NCI-H510A treated with DMSO at 0.1 percent for 48 hours (cell line): ENCODE results near the gene CPE.
"Not testable (repeated sequence)": the region's sequence is repeated elsewhere in the genome, so short reads cannot be mapped to it uniquely, and the experiment has no call there.

Experiments used
- DNase-seq: peaks from one replicate; lab custom pipeline; 2025; lab: John Stamatoyannopoulos, UW

Gene CPE

GRCh38 chr4:165403637-165404036 is 24.8 kb downstream of the CPE start:
- no peak for DNase-seq

DNA sequence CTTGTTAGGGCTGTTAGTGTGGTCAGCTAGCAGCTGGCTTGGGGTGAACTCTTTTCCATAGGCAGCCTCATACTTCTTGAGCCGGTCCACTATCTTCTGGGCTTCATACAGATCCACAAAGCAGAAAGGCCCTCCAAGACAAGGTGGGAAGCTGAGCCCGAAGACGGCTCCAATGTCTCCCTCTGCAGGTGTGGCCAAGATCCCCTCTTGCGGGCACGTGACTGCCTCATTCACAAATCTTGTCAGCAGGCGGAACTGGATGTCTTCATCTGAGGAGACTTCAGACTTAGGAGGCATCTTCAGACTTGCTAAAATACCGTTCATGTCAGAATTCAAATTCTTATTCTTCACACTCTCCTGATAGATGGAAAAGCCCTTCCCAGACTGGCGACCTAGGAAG is 25.3 kb downstream of the CPE start:
- no peak for DNase-seq

DNA sequence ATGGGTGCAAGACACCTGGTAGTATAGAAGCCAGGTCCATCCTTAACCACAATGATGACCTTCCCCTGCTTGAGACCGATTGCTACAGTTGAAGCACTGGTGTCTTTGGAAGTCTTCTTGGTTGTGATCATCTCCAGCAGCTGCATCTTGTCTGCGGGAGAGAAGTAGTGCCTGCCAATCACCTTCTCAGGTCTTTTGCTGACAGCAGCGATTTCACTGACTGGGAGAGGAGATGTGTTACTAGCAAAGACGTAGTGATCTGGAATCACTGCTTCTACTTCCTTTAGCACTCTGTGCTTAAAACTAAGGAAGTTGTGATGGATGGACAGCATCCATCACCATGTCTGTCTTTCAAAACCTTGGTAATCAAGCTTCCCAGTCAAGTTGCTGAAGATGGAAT is 25.9 kb downstream of the CPE start:
- DNase-seq, result no peak

DNA sequence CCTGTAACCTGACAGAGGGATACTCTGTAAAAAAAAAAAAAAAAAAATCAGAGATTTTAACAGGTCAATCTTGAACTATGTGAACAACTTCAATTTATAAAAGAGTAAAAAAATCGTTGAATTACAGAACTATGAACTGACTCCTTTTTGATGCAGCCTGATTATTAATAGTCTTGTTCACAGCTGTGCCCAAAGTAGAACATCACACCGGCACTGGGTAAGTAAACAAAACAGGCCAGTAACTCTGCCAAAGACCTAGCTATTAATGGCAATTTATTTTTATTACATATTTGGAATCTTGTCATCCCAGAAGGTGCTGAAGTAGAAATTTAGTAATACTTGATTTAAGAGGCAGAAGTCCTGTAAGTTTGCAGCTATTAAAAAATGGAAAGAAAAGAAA is 31.4 kb downstream of the CPE start:
- DNase-seq, result no peak

DNA sequence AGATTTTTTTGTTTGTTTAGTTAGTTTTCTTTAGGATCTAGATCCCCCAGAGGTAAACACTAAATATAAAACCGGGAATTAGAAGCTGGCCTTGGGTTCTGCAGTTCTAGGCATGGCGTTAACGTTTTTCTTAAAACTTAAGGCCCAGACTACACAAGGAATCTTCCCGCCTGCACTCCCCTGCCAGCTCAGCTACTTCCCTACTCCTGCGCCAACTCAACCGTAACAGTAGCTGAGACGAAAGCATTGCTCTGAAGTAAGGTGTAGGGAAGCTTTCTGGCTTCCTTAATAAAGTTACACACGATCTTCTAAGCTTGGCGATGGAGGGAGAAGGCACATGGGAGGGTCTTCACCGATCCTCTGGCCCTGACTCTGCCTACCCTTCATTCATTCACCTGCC is 37.1 kb downstream of the CPE start:
- no peak for DNase-seq

DNA sequence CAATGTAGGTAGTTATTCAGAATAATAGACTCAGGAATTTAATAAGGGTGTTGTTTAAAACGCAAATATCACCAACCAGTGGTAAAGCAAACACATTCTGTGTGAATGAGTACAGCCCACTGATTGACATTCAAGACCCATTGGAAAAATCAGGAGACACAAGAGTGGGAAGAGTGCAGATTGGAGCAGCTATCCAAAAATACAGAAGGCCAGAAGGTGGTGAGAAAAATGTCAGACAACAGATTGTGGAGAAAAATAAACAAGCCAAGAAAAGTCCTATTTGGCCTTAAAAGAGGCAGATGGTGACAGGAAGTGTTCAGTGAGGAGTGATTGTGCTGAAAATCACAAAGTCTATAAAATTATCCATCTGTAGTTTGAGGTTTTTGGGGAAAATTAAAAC is 39.3 kb downstream of the CPE start:
- DNase-seq, result no peak

DNA sequence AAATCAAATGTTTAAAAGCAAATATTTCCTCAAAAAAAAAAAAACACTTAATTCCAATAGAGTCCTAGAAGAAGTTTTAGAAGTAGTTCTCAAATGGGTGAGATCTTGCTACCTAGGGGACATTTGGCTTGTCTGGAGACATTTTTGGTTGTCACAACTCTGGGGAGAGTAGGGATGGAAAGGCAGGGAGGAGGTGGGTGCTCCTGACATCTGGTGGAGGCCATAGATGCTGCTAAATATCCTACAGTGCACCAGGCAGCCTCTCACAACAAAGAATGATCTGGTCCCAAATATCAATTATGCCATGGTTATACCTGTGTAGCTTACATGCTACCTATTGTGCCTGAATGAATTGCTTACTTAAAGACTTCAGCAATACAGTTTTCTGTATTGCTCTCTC is 46.8 kb downstream of the CPE start:
- DNase-seq, result no peak

- DNase-seq, result no peak
These were observed 47.5 kb downstream of the CPE start for GRCh38 chr4:165426331-165426730.

DNA sequence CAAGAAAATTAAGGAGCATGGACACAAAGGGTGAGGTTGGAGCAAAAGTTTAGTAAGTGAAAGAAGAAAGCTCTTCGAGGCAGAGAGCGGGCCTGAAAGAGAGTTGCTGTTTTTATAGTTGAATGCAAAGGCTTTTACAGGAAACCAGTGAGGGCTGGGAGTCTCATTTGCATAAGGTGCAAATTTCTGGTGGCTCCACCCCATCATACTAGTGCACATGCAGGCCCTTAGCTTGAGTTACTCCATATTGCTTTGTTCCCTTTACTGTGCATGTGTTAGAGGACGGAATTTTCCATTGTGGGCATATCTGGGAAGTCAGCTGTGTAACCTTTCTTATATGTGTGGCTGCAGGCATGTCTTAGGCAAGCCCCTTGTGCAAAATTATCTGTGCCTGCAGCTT is 48.0 kb downstream of the CPE start:
- no peak for DNase-seq

DNA sequence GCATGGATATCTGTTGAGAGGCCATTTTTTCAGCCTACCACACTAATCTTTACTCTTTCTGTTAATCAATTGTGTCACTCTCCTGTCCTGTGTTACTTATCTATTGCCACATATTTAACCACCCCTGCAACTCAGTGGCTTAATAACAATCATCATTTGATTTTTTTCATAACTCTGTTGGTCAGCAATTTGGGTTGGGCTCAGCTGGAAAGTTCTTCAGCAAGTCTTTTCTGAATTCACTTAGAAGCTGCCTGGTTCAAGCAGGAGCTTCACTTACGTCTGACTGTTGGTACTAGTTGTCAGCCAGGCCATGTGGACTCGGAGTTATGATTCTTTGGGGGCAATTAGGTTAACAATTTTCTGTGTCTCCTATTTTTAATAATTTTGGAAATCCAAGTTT is 50.1 kb downstream of the CPE start:
- no peak for DNase-seq

- no peak for DNase-seq
These were observed 54.7 kb downstream of the CPE start for GRCh38 chr4:165433529-165433928.

DNA sequence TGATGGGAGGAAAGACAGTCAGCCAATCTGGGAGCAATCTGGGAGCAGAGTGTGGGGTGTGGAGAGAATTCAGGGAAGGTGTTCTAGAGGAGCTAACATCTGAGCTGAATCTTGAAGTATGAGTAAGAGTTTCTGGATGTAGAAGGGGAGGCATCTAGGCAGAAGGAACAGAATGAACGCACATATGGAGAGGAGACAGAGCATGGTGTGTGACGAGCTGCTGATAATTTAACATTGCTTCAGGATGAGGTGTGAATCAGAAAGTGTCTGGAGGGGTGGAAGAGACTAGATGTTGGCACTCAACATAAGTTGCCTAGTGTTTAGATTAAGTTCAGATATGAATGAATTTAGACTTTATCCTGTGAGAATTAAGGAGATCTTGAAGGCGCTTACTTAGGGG is 58.9 kb downstream of the CPE start:
- DNase-seq, result no peak

GRCh38 chr4:165439344-165439743 is 60.5 kb downstream of the CPE start:
- no peak for DNase-seq

DNA sequence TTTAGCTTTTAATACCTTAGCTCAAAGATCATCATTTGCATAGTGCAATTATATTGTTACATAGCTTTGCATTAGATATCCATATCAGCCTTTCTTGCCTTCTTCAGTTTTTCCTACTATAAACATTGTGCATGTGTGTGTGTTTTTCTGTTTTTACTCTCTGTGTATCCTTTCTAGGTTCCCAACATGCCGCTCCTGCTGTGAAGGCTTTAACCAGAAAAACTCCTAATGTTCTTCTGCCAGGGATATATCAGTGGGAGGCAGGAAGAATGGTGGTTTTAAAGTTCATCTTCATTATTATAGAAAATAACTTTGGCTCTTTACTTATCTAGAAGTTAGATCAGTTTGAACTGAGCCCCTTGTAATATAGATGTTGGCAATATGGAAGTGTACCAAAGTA is 61.2 kb downstream of the CPE start:
- no peak for DNase-seq

- DNase-seq, result no peak
These were observed 61.8 kb downstream of the CPE start for GRCh38 chr4:165440415-165441158.

- no peak for DNase-seq
These were observed 64.5 kb downstream of the CPE start for GRCh38 chr4:165443276-165443675.

GRCh38 chr4:165448700-165449099 is 69.9 kb downstream of the CPE start:
- DNase-seq, result no peak

DNA sequence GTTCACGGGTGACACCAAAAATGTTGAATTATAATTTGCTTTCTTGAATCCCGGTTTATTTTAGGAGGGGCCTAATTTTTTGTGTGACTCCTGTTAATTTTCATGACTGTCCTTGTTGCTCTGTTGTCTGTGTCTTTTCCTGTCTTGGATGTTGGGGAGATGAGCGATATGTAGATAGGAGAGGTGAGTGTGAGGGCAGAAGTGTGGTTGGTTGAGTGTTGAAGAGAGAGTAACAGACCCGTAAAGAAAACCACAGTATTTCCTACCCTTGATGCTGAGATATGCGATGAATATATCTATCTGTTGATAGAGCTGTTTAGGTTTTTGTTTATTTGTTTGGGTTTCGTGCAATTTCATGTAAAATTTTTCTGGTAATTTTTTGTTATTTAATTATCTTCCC is 70.5 kb downstream of the CPE start:
- no peak for DNase-seq

DNA sequence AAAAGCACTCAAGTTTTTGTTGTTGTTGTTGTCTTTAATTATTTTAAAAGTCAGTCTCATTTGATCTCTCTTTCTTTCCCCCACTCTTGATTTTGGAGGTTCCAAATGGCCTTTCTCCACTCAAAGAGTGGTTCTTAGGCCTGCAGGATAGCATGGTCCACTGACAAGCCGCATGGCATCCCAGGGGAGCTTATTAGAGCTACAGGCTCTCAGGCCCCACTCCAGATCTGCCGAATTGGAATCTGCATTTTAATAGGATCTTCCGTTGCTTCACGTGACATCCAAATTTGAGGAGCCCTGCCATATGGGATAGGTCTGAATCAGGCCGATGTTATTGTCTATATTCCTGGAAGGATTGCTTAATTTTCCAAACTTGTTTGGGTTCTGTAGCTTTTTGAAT is 72.1 kb downstream of the CPE start:
- no peak for DNase-seq

DNA sequence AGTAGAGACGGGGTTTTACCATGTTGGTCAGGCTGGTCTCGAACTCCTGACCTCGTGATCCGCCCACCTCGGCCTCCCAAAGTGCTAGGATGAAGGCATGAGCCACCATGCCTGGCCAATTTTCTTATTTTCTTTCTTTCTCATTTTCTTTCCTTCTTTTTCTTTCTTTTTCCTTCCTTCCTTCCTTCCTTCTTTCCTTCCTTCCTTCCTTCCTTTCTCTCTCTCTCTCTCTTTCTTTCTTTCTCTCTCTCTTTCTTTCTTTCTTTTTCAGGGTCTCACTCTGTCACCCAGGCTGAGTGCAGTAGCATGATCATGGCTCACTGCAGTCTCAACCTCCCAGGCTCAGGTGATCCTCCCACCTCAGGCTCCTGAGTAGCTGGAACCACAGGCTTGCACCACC is 74.3 kb downstream of the CPE start:
- DNase-seq, result not testable (repeated sequence)

GRCh38 chr4:165454426-165454825 is 75.6 kb downstream of the CPE start:
- DNase-seq, result no peak

- no peak for DNase-seq
These were observed 79.0 kb downstream of the CPE start for GRCh38 chr4:165457793-165458192.

DNA sequence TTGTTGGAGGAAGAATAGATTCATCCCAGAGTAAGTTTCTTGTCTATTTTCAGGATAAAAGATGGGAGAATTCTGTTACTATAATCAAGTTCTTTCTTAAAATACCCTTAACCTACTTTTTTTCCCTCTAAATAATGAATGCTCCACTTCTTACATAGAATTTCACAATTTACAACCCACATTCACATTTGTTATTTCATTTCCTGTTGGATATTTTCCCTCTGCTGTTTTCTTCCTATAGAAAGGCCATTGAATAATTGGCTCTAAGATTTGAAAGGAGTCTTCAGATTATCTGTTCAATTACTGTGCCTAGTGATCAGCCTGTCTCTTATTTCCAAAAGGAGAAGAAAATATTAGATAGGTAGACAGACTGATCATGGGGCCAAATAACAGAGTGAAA is 79.7 kb downstream of the CPE start:
- DNase-seq, result no peak

- DNase-seq, result no peak
These were observed 82.5 kb downstream of the CPE start for GRCh38 chr4:165461159-165461821.
